ENCODE results near the gene HIPK2.

The HIPK2 gene

GRCh38 chr7:139746652-139747051, 31.1 kb downstream of the HIPK2 start:
- H3K36me3 ChIP-seq (ENCODE audit: control insufficient read depth, insufficient read depth, low read length) = no peaks in the 10 kb centered on the region
- no peak overlapping the region for H3K27ac ChIP-seq (ENCODE audit: insufficient read depth, low read length, poor library complexity, severe bottlenecking)
- DNase-seq = no peak
- H3K27me3 ChIP-seq (replicated peaks; ENCODE audit: control insufficient read depth, insufficient read depth, low read length, poor library complexity, severe bottlenecking) = no peaks in the 10 kb centered on the region
- H3K4me3 ChIP-seq (ENCODE audit: insufficient read depth, low read depth, low read length, poor library complexity, severe bottlenecking) = no peak overlapping the region
- H3K4me1 ChIP-seq (ENCODE audit: control insufficient read depth, insufficient read depth, low read length, poor library complexity, severe bottlenecking) = peaks cover 5% of the 10 kb centered on the region
- no peaks in the 10 kb centered on the region for H3K9me3 ChIP-seq (ENCODE audit: control insufficient read depth, low read length)

DNA sequence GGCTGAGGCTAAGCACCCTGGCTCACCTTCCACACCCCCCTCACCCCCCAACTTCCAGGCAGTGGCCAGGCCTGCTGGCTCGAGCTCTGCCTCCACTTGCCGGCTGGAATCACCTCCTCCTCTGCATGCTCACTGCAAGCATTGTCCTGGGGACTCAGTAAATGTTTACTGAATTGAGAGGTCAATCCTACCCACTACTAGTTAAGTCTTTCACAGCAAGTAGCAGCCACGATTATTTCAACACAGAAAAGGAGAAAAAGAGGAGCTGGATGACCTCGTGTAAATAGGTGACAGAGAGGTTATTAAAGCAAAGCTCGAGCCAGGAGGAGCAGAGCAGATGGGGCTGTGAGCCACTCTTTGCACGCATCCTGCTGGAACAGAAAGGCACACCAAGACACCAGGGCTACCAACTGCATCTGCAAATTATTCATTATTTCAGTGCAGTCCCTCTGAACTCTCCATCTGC, 32.1 kb downstream of the HIPK2 start:
- no peak overlapping the region for H3K4me3 ChIP-seq (ENCODE audit: insufficient read depth, low read depth, low read length, poor library complexity, severe bottlenecking)

GRCh38 chr7:139744768-139745677, 32.8 kb downstream of the HIPK2 start:
- Histone ChIP-seq H3K36me3 (ENCODE audit: control insufficient read depth, insufficient read depth, low read length) (no peaks in the 10 kb centered on the region), H3K27ac (ENCODE audit: insufficient read depth, low read length, poor library complexity, severe bottlenecking) (no peak overlapping the region), H3K27me3 (replicated peaks; ENCODE audit: control insufficient read depth, insufficient read depth, low read length, poor library complexity, severe bottlenecking) (no peaks in the 10 kb centered on the region), H3K4me3 (ENCODE audit: insufficient read depth, low read depth, low read length, poor library complexity, severe bottlenecking) (no peak overlapping the region), H3K4me1 (ENCODE audit: control insufficient read depth, insufficient read depth, low read length, poor library complexity, severe bottlenecking) (no peaks in the 10 kb centered on the region), H3K9me3 (ENCODE audit: control insufficient read depth, low read length) (no peaks in the 10 kb centered on the region)
- no peak for DNase-seq

More for the DNA sequence above, 32.1 kb downstream of the HIPK2 start:
- H3K9me3 ChIP-seq (ENCODE audit: control insufficient read depth, low read length) = no peaks in the 10 kb centered on the region
- no peaks in the 10 kb centered on the region for H3K27me3 ChIP-seq (replicated peaks; ENCODE audit: control insufficient read depth, insufficient read depth, low read length, poor library complexity, severe bottlenecking)
- no peaks in the 10 kb centered on the region for H3K36me3 ChIP-seq (ENCODE audit: control insufficient read depth, insufficient read depth, low read length)
- no peak overlapping the region for H3K27ac ChIP-seq (ENCODE audit: insufficient read depth, low read length, poor library complexity, severe bottlenecking)
- no peak for DNase-seq
- peaks cover 5% of the 10 kb centered on the region for H3K4me1 ChIP-seq (ENCODE audit: control insufficient read depth, insufficient read depth, low read length, poor library complexity, severe bottlenecking)

DNA sequence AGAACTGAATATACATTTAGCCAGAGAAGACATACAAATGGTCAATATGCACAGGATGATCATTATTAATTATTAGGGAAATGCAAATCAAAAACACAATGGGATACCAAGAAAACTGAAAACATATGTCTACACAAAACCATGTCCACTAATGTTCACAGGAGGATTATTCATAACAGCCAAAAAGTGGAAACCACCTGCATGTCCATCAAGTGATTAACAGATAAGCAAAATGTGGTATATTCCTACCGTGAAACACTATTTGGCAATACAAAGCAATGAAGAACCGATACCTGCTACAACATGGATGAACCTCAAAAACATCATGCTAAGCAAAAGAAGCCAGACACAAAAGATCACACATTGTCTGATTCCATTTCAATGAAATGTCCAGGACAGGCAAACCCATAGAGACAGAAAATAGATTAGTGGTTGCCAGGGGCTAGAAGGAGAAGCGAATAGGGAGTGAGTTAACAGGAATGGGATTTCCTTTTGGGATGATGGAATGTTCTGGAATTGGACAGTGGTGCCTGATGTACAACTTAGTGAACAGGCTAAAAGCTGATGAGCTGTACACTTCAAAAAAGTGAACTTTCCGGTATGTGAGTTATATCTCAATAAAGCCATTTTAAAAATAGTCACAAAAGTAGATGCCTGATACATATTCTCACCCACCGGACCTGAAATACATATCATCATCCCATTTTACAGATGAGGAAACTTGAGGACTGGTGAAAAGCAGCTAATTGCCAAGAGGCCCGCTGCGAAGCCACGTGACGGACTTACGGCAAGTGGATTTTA, 33.6 kb downstream of the HIPK2 start:
- Histone ChIP-seq H3K27me3 (replicated peaks; ENCODE audit: control insufficient read depth, insufficient read depth, low read length, poor library complexity, severe bottlenecking) (no peaks in the 10 kb centered on the region), H3K4me3 (ENCODE audit: insufficient read depth, low read depth, low read length, poor library complexity, severe bottlenecking) (no peak overlapping the region), H3K27ac (ENCODE audit: insufficient read depth, low read length, poor library complexity, severe bottlenecking) (no peak overlapping the region), H3K9me3 (ENCODE audit: control insufficient read depth, low read length) (no peaks in the 10 kb centered on the region), H3K36me3 (ENCODE audit: control insufficient read depth, insufficient read depth, low read length) (no peaks in the 10 kb centered on the region), H3K4me1 (ENCODE audit: control insufficient read depth, insufficient read depth, low read length, poor library complexity, severe bottlenecking) (no peaks in the 10 kb centered on the region)
- DNase-seq = no peak

- no peaks in the 10 kb centered on the region for H3K9me3 ChIP-seq (ENCODE audit: control insufficient read depth, low read length)
These were observed 34.4 kb downstream of the HIPK2 start for GRCh38 chr7:139743267-139743966.

GRCh38 chr7:139741789-139742344, 35.9 kb downstream of the HIPK2 start:
- H3K4me1 ChIP-seq (ENCODE audit: control insufficient read depth, insufficient read depth, low read length, poor library complexity, severe bottlenecking) = peaks cover 12% of the 10 kb centered on the region

More at GRCh38 chr7:139743267-139743966, 34.4 kb downstream of the HIPK2 start:
- no peak for DNase-seq
- no peak overlapping the region for H3K4me3 ChIP-seq (ENCODE audit: insufficient read depth, low read depth, low read length, poor library complexity, severe bottlenecking)
- no peaks in the 10 kb centered on the region for H3K4me1 ChIP-seq (ENCODE audit: control insufficient read depth, insufficient read depth, low read length, poor library complexity, severe bottlenecking)
- no peaks in the 10 kb centered on the region for H3K36me3 ChIP-seq (ENCODE audit: control insufficient read depth, insufficient read depth, low read length)
- H3K27ac ChIP-seq (ENCODE audit: insufficient read depth, low read length, poor library complexity, severe bottlenecking) = no peak overlapping the region
- no peaks in the 10 kb centered on the region for H3K27me3 ChIP-seq (replicated peaks; ENCODE audit: control insufficient read depth, insufficient read depth, low read length, poor library complexity, severe bottlenecking)

DNA sequence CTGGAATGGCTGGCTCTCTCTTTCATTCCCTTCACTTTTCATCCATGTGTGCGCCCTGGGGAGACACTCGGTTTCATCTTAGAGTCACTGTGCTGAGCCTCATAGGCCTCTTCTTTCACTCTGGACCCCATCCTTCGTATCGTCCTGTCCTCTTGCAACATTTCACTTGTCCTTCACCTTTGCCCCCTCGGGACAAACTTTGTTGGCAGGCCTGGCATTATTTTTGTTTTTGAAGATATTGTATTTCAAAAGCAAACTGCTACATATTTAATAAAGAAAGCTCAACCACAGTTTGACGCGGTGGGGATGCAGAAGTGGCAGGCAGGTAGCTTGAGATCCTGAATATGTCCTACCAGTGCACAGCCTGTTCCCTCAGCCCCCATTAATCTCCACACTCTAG, 36.6 kb downstream of the HIPK2 start:
- Histone ChIP-seq H3K36me3 (ENCODE audit: control insufficient read depth, insufficient read depth, low read length) (no peaks in the 10 kb centered on the region), H3K4me3 (ENCODE audit: insufficient read depth, low read depth, low read length, poor library complexity, severe bottlenecking) (no peak overlapping the region), H3K27ac (ENCODE audit: insufficient read depth, low read length, poor library complexity, severe bottlenecking) (no peak overlapping the region), H3K9me3 (ENCODE audit: control insufficient read depth, low read length) (no peaks in the 10 kb centered on the region), H3K27me3 (replicated peaks; ENCODE audit: control insufficient read depth, insufficient read depth, low read length, poor library complexity, severe bottlenecking) (no peaks in the 10 kb centered on the region), H3K4me1 (ENCODE audit: control insufficient read depth, insufficient read depth, low read length, poor library complexity, severe bottlenecking) (peaks cover 12% of the 10 kb centered on the region)
- DNase-seq = no peak

More at GRCh38 chr7:139741789-139742344, 35.9 kb downstream of the HIPK2 start:
- H3K9me3 ChIP-seq (ENCODE audit: control insufficient read depth, low read length) = no peaks in the 10 kb centered on the region
- DNase-seq = no peak
- no peak overlapping the region for H3K4me3 ChIP-seq (ENCODE audit: insufficient read depth, low read depth, low read length, poor library complexity, severe bottlenecking)
- no peaks in the 10 kb centered on the region for H3K27me3 ChIP-seq (replicated peaks; ENCODE audit: control insufficient read depth, insufficient read depth, low read length, poor library complexity, severe bottlenecking)
- H3K27ac ChIP-seq (ENCODE audit: insufficient read depth, low read length, poor library complexity, severe bottlenecking) = no peak overlapping the region
- H3K36me3 ChIP-seq (ENCODE audit: control insufficient read depth, insufficient read depth, low read length) = no peaks in the 10 kb centered on the region

DNA sequence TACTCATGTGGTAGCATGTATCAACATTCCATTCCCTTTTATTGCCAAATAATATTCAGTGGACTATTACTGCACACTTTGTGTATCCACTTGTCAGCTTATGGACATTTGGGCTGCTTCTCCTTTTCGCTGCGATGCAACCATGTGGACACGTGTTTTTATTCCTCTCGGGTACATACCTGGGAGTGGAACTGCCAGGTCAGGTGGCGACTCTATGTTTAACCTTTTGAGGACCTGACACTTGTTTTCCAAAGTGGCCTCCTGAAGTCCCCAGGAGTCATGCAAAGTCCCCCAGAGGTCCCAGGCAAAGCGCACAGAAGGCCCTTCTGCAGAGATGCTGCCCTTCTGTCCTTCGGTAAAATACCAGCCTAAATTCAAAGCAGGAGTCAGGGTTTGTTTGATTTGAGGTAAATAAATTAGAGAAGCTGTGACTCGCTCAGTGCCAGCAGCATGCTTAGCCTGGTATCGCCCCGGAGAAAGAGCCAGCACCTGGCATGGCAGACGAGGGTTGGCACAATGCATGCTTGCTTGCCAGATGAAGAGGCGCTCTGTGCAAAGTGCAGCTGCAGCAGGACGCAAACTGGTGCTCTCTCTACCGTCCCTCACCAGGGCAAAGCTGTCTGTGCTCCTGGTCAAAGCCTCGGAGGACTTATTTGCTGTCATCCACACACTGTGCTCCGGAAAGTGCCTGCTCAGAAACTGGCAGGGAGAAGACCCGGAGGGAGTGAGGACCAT, 37.8 kb downstream of the HIPK2 start:
- no peak overlapping the region for H3K4me3 ChIP-seq (ENCODE audit: insufficient read depth, low read depth, low read length, poor library complexity, severe bottlenecking)
- H3K27me3 ChIP-seq (replicated peaks; ENCODE audit: control insufficient read depth, insufficient read depth, low read length, poor library complexity, severe bottlenecking) = no peaks in the 10 kb centered on the region
- DNase-seq = no peak
- no peaks in the 10 kb centered on the region for H3K9me3 ChIP-seq (ENCODE audit: control insufficient read depth, low read length)
- no peak overlapping the region for H3K27ac ChIP-seq (ENCODE audit: insufficient read depth, low read length, poor library complexity, severe bottlenecking)
- H3K4me1 ChIP-seq (ENCODE audit: control insufficient read depth, insufficient read depth, low read length, poor library complexity, severe bottlenecking) = peaks cover 12% of the 10 kb centered on the region
- H3K36me3 ChIP-seq (ENCODE audit: control insufficient read depth, insufficient read depth, low read length) = no peaks in the 10 kb centered on the region

- H3K36me3 ChIP-seq (ENCODE audit: control insufficient read depth, insufficient read depth, low read length) = no peaks in the 10 kb centered on the region
- H3K4me1 ChIP-seq (ENCODE audit: control insufficient read depth, insufficient read depth, low read length, poor library complexity, severe bottlenecking) = peaks cover 12% of the 10 kb centered on the region
These were observed 39.0 kb downstream of the HIPK2 start for GRCh38 chr7:139738772-139739171.

More at GRCh38 chr7:139738772-139739171, 39.0 kb downstream of the HIPK2 start:
- Histone ChIP-seq H3K4me3 (ENCODE audit: insufficient read depth, low read depth, low read length, poor library complexity, severe bottlenecking) (no peak overlapping the region), H3K27me3 (replicated peaks; ENCODE audit: control insufficient read depth, insufficient read depth, low read length, poor library complexity, severe bottlenecking) (no peaks in the 10 kb centered on the region), H3K9me3 (ENCODE audit: control insufficient read depth, low read length) (no peaks in the 10 kb centered on the region), H3K27ac (ENCODE audit: insufficient read depth, low read length, poor library complexity, severe bottlenecking) (no peak overlapping the region)
- DNase-seq = no peak
